SK-N-SH treated with all-trans-retinoic acid at 6 μM for 48 hours (cell line): ENCODE results near the gene TMED7.

Source experiments
- ZC3H10 ChIP-seq: fragments of 250-450 bp; sonication (Bioruptor Pico); IDR thresholded peaks from 2 replicates; pipeline ENCODE4 v1.5.1; 2021; ENCODE audit warnings: mild to moderate bottlenecking, moderate library complexity
- ZFP30 ChIP-seq: fragments of 450-650 bp; formaldehyde crosslinking; IDR thresholded peaks from 2 replicates; pipeline ENCODE4 v1.5.0; 2022; ENCODE audit warnings: mild to moderate bottlenecking, moderate library complexity
- ZNF70 ChIP-seq: fragments of 450-650 bp; formaldehyde crosslinking; IDR thresholded peaks from 2 replicates; pipeline ENCODE4 v1.5.0; 2020; ENCODE audit warnings: mild to moderate bottlenecking, moderate library complexity

- TF ChIP-seq ZC3H10 (no peak), ZFP30 (CRISPR knock-in tag) (no peak), ZNF70 (CRISPR knock-in tag) (no peak)
Observed at GRCh38 chr5:115616472-115616871, 9.4 kb downstream of the TMED7 start.
